ENCODE measurements around the gene PSMB3.

DNA sequence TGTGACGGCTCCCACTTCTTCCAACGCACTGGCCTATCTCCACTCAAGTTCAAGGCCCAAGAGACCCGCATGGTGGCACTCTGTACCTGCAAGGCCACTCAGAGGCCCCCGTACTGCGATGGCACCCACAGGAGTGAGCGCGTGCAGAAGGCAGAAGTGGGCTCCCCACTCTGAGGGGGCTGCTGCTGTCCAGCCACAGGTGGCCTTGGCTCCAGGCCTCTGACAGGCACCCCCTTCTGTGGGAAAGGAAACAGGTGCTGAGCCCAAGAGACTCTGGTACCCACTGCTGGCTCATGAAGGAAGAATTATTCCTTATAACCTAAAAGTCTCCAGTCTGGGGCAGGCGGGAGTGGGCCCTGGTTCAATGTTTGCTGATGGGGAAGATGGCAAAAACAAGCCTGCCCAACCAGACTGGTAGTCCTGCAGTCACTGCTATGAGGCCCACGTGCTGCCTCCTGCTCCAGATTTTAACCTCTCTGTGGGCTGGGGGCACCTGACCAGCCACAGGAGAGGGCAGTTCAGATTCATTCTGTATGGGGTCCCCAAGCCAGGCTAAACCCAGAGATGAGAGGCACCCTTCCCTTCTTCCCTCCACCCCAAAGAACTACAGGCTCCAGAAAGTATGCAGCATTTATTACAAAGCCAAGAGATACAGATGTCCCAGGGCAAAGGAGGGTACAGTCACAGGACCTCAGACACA is 19.1 kb upstream of the PSMB3 start:
- TF ChIP-seq, protein P1, sequence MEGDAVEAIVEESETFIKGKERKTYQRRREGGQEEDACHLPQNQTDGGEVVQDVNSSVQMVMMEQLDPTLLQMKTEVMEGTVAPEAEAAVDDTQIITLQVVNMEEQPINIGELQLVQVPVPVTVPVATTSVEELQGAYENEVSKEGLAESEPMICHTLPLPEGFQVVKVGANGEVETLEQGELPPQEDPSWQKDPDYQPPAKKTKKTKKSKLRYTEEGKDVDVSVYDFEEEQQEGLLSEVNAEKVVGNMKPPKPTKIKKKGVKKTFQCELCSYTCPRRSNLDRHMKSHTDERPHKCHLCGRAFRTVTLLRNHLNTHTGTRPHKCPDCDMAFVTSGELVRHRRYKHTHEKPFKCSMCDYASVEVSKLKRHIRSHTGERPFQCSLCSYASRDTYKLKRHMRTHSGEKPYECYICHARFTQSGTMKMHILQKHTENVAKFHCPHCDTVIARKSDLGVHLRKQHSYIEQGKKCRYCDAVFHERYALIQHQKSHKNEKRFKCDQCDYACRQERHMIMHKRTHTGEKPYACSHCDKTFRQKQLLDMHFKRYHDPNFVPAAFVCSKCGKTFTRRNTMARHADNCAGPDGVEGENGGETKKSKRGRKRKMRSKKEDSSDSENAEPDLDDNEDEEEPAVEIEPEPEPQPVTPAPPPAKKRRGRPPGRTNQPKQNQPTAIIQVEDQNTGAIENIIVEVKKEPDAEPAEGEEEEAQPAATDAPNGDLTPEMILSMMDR (IDR thresholded peaks at IDR 0.05; ENCODE audit: low read length), result no peak
- TF ChIP-seq EZH2phosphoT487 (IDR thresholded peaks at IDR 0.05; ENCODE audit: low read length), result no peak
